K562 (cell line): ENCODE results near the gene STON2. TPM values are rescaled to one million over a fixed set of nuclear protein-coding genes. Genes with fewer than 3 reads are reported as not detected.

ENCODE experiments used
- CBFA2T3 ChIP-seq: fragments of 450-650 bp; IDR thresholded peaks from 2 replicates; pipeline ENCODE4 v1.6.1; 2017
- CBX8 ChIP-seq: fragments of 200-600 bp; sonication (generic); IDR thresholded peaks from 2 replicates; pipeline ENCODE4 v1.6.1; 2012; ENCODE audit warnings: borderline replicate concordance, mixed run types, low read depth, mild to moderate bottlenecking, moderate library complexity, mixed read lengths, low read length, control low read depth, inconsistent platforms; ENCODE audit not compliant: poor library complexity, severe bottlenecking; ENCODE audit errors: extremely low read depth
- CREB3 ChIP-seq: fragments of 450-650 bp; conservative IDR thresholded peaks from 2 replicates; pipeline ENCODE4 v1.6.1; 2016; ENCODE audit warnings: missing genetic modification characterization, low read depth, mild to moderate bottlenecking, missing compliant biosample characterization, moderate library complexity
- CREB5 ChIP-seq: fragments of 250-450 bp; sonication (Bioruptor Pico); IDR thresholded peaks from 2 replicates; pipeline ENCODE4 v1.5.0; 2020; ENCODE audit warnings: mild to moderate bottlenecking
- DEAF1 ChIP-seq: fragments of 450-650 bp; formaldehyde crosslinking; IDR thresholded peaks from 2 replicates; pipeline ENCODE4 v1.4.0; 2020; ENCODE audit warnings: mild to moderate bottlenecking, moderate library complexity
- GATA2 ChIP-seq: sonication (generic); formaldehyde crosslinking; IDR thresholded peaks from 2 replicates; pipeline ENCODE4 v1.4.0; 2020; ENCODE audit warnings: mild to moderate bottlenecking, missing genetic modification reagents
- NBN ChIP-seq: fragments of 450-650 bp; IDR thresholded peaks from 2 replicates; pipeline ENCODE4 v1.6.1; 2016; ENCODE audit warnings: low read depth, mild to moderate bottlenecking
- PML ChIP-seq: IDR thresholded peaks from 2 replicates; pipeline ENCODE4 v1.6.1; 2012; ENCODE audit warnings: low read length, inconsistent platforms
- SIN3B ChIP-seq: fragments of 450-650 bp; IDR thresholded peaks from 2 replicates; pipeline ENCODE4 v1.6.1; 2017; ENCODE audit warnings: low read depth, mild to moderate bottlenecking, moderate library complexity
- TGIF2 ChIP-seq: sonication (generic); formaldehyde crosslinking; IDR thresholded peaks from 2 replicates; pipeline ENCODE4 v1.8.1; 2022; ENCODE audit warnings: mild to moderate bottlenecking, missing genetic modification reagents, moderate library complexity
- ZNF407 ChIP-seq: fragments of 450-650 bp; IDR thresholded peaks from 2 replicates; pipeline ENCODE4 v1.6.1; 2016; ENCODE audit warnings: low read depth
- ZNF449 ChIP-seq: fragments of 250-450 bp; sonication (Bioruptor Pico); IDR thresholded peaks from 2 replicates; pipeline ENCODE4 v1.8.0; 2022; ENCODE audit warnings: moderate library complexity, mild to moderate bottlenecking, inconsistent platforms
- polyA plus RNA-seq, 8 experiments: library from polyadenylated mRNA; depleted of rRNA in 4 of 8; stranded (reverse) in 5 of 8; unstranded in 3 of 8; fragments of >200 nt; fragmentation: Nextera tagmentation in 2 of 8; fragmentation: Illumina TruSeq in 1 of 8; extraction: Ambion mirVana in 2 of 8; extraction: Trizol in 1 of 8; gene quantifications; 2 replicates each; pipeline versions ENCODE4 v1.2.1 to v1.2.3, GENCODE V29; 2011 to 2014; ENCODE audit warnings: inconsistent platforms in 1 of 8, missing spikeins in 1 of 8
- total RNA-seq, 7 experiments: library from RNA; depleted of rRNA in 6 of 7; stranded (reverse); fragments of >200 nt in 6 of 7; fragmentation: Illumina TruSeq in 2 of 7; extraction: Trizol in 2 of 7; gene quantifications; 2 replicates each; pipeline versions ENCODE4 v1.2.1 to v1.2.3, GENCODE V29; 2011 to 2021; ENCODE audit warnings: low replicate concordance in 1 of 7

Gene STON2
- total and polyA plus RNA-seq, 9 of the 15 experiments (the other 6 are each of a cell fraction or from before 2014, with no cell fraction given): 7.8 to 99.3 (median 53.5) TPM

- TF ChIP-seq GATA2 (CRISPR knock-in tag): no peak
- no peak for TF ChIP-seq DEAF1
- TF ChIP-seq SIN3B: no peak
- TF ChIP-seq CBFA2T3: peak; percentile 38; the same call in 1 of the 2 replicates
- TF ChIP-seq CREB3 (tag): no peak
- TF ChIP-seq NBN: no peak
- TF ChIP-seq ZNF407: no peak
- no peak for TF ChIP-seq CBX8
- TF ChIP-seq PML: no peak
- no peak for TF ChIP-seq CREB5 (CRISPR knock-in tag)
- TF ChIP-seq TGIF2 (CRISPR knock-in tag): no peak
- no peak for TF ChIP-seq ZNF449
Observed at GRCh38 chr14:81435391-81436295, 35.5 kb upstream of the STON2 start (continued).
